ENCODE data around the gene CD4.
"Not testable (repeated sequence)": the region's sequence is repeated elsewhere in the genome, so short reads cannot be mapped to it uniquely, and the experiment has no call there.

The CD4 gene

DNA sequence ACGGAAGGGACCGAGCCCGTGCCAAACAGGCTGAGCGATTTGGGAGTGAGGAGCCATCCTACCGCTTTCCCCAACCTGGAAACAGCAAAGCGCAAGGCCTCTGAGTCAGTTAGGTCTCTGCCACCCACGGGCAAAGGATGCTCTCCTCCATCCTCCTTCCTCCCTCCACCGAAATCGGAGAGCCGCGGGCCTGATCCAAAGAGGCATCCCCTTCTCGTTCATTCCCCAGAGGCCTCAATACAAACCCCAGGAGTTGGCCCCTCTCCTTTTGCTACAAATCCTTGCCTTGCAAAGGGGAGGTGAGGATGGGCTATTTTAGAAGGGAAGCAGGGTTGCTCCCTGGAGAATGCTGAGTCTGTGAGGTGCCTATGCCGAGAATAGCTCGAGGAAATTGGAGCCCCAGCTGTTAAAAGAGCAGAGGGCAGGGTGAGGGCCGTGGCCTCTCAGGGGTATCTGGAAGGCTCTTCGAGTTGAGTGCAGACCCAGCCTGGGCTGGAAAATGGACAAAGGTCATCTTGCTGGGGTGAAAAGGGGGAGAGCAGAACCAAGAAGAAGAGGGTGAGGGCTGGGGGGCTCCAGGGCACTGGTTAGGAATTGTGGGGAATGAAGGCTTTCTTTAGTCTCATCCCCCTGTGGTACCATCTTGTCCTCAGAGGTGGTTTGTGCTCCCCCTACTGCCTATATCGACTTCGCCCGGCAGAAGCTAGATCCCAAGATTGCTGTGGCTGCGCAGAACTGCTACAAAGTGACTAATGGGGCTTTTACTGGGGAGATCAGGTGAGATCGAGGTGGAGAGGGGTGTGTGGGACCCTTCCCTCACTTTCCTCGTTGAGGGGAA, 79.1 kb downstream of the CD4 start:
- no peak for DNase-seq (ENCODE audit: low read depth)

DNA sequence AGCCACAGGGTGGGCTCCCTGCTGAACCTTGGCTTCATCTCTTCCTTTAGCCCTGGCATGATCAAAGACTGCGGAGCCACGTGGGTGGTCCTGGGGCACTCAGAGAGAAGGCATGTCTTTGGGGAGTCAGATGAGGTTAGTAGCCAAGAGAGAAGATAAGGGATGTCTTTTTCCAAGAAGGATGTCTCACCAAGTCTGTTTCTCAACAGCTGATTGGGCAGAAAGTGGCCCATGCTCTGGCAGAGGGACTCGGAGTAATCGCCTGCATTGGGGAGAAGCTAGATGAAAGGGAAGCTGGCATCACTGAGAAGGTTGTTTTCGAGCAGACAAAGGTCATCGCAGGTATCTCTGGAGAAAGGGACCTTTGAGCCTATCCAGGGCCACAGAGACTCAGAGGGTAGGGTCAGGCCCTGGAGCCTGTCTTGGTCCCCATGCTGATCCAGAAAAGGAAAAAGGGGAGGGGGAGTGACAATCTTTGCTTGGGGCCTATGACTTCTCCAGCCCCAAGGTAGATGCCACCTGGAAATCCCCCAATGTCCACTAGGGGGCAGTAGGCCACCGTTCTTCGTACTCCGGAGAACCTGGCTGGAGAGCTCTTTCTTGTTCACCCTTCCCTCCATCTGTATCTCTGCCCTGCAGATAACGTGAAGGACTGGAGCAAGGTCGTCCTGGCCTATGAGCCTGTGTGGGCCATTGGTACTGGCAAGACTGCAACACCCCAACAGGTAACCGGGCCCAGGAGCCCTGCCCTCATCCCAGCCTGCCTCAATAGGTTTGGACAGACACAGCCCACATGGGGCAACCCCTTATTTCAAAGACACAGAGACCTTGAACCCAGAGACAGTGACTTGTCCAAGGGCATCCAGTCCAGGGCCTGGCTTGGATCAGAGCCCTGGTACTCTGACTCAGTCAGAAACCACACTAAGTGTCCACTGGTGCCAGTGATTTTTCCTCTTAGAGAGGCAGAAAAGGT, 80.0 kb downstream of the CD4 start:
- peak; percentile 73 for DNase-seq (ENCODE audit: low read depth)

DNA sequence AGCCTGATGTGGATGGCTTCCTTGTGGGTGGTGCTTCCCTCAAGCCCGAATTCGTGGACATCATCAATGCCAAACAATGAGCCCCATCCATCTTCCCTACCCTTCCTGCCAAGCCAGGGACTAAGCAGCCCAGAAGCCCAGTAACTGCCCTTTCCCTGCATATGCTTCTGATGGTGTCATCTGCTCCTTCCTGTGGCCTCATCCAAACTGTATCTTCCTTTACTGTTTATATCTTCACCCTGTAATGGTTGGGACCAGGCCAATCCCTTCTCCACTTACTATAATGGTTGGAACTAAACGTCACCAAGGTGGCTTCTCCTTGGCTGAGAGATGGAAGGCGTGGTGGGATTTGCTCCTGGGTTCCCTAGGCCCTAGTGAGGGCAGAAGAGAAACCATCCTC, 81.0 kb downstream of the CD4 start:
- DNase-seq (ENCODE audit: low read depth): not testable (repeated sequence)

All from activated T-helper 9 cell treated with anti-CD3 and anti-CD28 coated beads, Interleukin-2, amount 50 U/mL, for 16 hours (primary cell).